Breast epithelium (tissue), 4 donors: ENCODE data around the gene OR51D1. TPM values are rescaled to one million over a fixed set of nuclear protein-coding genes. Genes with fewer than 3 reads are reported as not detected.

Source experiments
- DNase-seq, 2 donors: peaks; one replicate each; pipeline ENCODE4 v3.0.0-alpha.2; 2019; ENCODE audit warnings: low spot score in 2 of 2
- H3K27ac ChIP-seq, 2 donors: fragments of 200-600 bp; sonication (generic) in 1 of 2; one replicate each; pipeline ENCODE4 v1.5.1; 2016 to 2019; ENCODE audit warnings: mild to moderate bottlenecking in 1 of 2
- H3K27me3 ChIP-seq, 2 donors: fragments of 200-600 bp; sonication (generic) in 1 of 2; one replicate each; pipeline versions ENCODE4 v1.5.1 to v1.6.0; 2017 to 2019; ENCODE audit warnings: control low read depth in 1 of 2, mild to moderate bottlenecking in 1 of 2
- H3K36me3 ChIP-seq: fragments of 200-600 bp; one replicate; pipeline ENCODE4 v1.5.1; 2019
- H3K4me1 ChIP-seq, 2 donors: fragments of 200-600 bp; sonication (generic); one replicate each; pipeline ENCODE4 v1.5.1; 2016 to 2019; ENCODE audit warnings: control low read depth in 1 of 2
- H3K4me3 ChIP-seq, 3 donors: fragments of 200-600 bp; sonication (generic); 1 replicate in 2 of 3; 2 replicates in 1 of 3; pipeline ENCODE4 v1.5.1; 2016 to 2019; ENCODE audit warnings: mild to moderate bottlenecking in 3 of 3, moderate library complexity in 2 of 3
- H3K9me3 ChIP-seq, 2 donors: fragments of 200-600 bp; sonication (generic) in 1 of 2; one replicate each; pipeline ENCODE4 v1.5.1; 2016 to 2019; ENCODE audit warnings: control low read depth in 1 of 2
- CTCF ChIP-seq, 3 donors: fragments of 450-650 bp; IDR thresholded peaks; one replicate each; pipeline ENCODE4 v1.5.1; 2016 to 2017; ENCODE audit warnings: antibody characterized with exemption in 3 of 3, mild to moderate bottlenecking in 3 of 3, moderate library complexity in 3 of 3
- POLR2A ChIP-seq: fragments of 450-650 bp; IDR thresholded peaks from one replicate; pipeline ENCODE4 v1.6.1; 2016; ENCODE audit warnings: antibody characterized with exemption, mild to moderate bottlenecking, moderate library complexity
- POLR2AphosphoS5 ChIP-seq, 3 donors: sonication (generic); formaldehyde crosslinking; IDR thresholded peaks; one replicate each; pipeline ENCODE4 v1.6.1; 2017; ENCODE audit warnings: antibody characterized with exemption in 3 of 3
- intact Hi-C: fragments of 100-400 bp; cut with DNase I; formaldehyde crosslinking; loops from one replicate; pipeline ENCODE4 v1.15.1; 2023; ENCODE audit warnings: low total_unique reads
- total RNA-seq, 3 donors: library from RNA; depleted of rRNA; stranded (reverse); fragments of >200 nt; gene quantifications; one replicate each; pipeline ENCODE4 v1.1.0, GENCODE V29; 2016

The OR51D1 gene
- total RNA-seq, 3 donors from 2014 or later, result not detected

DNA sequence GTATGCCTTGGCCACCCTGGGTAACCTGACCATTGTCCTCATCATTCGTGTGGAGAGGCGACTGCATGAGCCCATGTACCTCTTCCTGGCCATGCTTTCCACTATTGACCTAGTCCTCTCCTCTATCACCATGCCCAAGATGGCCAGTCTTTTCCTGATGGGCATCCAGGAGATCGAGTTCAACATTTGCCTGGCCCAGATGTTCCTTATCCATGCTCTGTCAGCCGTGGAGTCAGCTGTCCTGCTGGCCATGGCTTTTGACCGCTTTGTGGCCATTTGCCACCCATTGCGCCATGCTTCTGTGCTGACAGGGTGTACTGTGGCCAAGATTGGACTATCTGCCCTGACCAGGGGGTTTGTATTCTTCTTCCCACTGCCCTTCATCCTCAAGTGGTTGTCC lies 2.7 kb downstream of the OR51D1 start:
- no peak overlapping the region for H3K27ac ChIP-seq
- TF ChIP-seq POLR2AphosphoS5 (IDR thresholded peaks at IDR 0.05) (no peak), CTCF (IDR thresholded peaks at IDR 0.05) (no peak), POLR2A (no peak)
- intact Hi-C loops, result no loop called here

DNA sequence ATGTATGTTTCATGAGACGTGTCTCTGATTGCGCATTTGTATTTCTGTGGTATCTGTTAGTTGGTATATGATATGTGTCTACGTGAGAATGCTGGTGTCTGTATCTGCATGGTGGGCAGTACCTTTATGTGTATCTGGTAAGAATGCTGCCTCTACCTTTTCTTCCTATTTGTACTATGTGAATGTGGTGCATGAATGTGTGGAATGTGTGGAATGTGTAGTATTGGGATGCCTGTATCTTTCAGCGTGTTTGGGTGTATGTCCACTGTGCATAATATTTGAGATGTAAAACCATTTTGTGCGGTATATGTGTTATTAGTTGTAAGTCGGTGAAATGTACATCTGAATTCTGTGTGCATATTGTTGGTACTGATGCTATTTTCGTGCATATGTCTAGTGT lies 4.2 kb downstream of the OR51D1 start:
- TF ChIP-seq POLR2AphosphoS5 (IDR thresholded peaks at IDR 0.05) (no peak), CTCF (IDR thresholded peaks at IDR 0.05) (no peak), POLR2A (no peak)

More for the DNA sequence above, 2.7 kb downstream of the OR51D1 start:
- H3K27me3 ChIP-seq, result peaks cover 0 to 12% of the 10 kb centered on the region in 2 donors
- no peaks in the 10 kb centered on the region for H3K4me1 ChIP-seq
- H3K36me3 ChIP-seq, result no peaks in the 10 kb centered on the region
- no peaks in the 10 kb centered on the region for H3K9me3 ChIP-seq
- DNase-seq, result no peak
- no peak overlapping the region for H3K4me3 ChIP-seq

DNA sequence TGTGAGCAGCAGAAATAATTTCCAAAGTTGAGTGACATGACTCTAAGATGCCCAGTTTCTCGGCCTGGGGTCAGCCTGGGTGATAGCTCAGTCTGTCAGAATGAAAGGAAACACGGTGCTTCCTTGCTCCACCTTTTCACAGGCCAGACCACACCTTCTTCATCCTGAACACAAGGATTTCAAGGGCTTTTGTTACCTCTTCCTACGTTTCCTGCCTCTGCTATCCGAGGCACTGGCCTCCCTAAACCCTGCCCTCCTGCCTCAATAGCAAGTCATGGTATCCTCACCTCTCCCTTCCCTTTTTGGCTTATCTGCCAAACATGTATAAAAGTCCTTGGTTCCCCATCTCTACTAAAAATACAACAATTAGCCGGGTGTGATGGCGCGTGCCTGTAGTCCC lies 4.8 kb downstream of the OR51D1 start:
- Histone ChIP-seq H3K27ac (no peak overlapping the region), H3K4me3 (no peak overlapping the region), H3K36me3 (no peaks in the 10 kb centered on the region), H3K9me3 (no peaks in the 10 kb centered on the region), H3K27me3 (peaks cover 0 to 8% of the 10 kb centered on the region in 2 donors), H3K4me1 (no peaks in the 10 kb centered on the region)
- no peak for TF ChIP-seq POLR2A
- no peak for TF ChIP-seq CTCF (IDR thresholded peaks at IDR 0.05)
- TF ChIP-seq POLR2AphosphoS5 (IDR thresholded peaks at IDR 0.05), result no peak
- no peak for DNase-seq
- intact Hi-C loops, result no loop called here

More for the DNA sequence above, 4.2 kb downstream of the OR51D1 start:
- intact Hi-C loops, result no loop called here
- DNase-seq, result no peak
- H3K4me1 ChIP-seq, result no peaks in the 10 kb centered on the region
- H3K27ac ChIP-seq, result no peak overlapping the region
- peaks cover 0 to 8% of the 10 kb centered on the region in 2 donors for H3K27me3 ChIP-seq
- no peak overlapping the region for H3K4me3 ChIP-seq
- no peaks in the 10 kb centered on the region for H3K9me3 ChIP-seq
- no peaks in the 10 kb centered on the region for H3K36me3 ChIP-seq

- Histone ChIP-seq H3K4me1 (no peaks in the 10 kb centered on the region), H3K9me3 (no peaks in the 10 kb centered on the region), H3K36me3 (no peaks in the 10 kb centered on the region), H3K27ac (no peak overlapping the region), H3K4me3 (no peak overlapping the region), H3K27me3 (no peaks in the 10 kb centered on the region)
- TF ChIP-seq POLR2A, result no peak
- no peak for TF ChIP-seq POLR2AphosphoS5 (IDR thresholded peaks at IDR 0.05)
- no peak for TF ChIP-seq CTCF (IDR thresholded peaks at IDR 0.05)
- DNase-seq, result no peak
- intact Hi-C loops, result loop anchor here (1.0 kb wide), 1 partner anchor 40 kb away; no protein-coding TSS in a partner anchor
These were observed 5.8 kb downstream of the OR51D1 start for GRCh38 chr11:4643076-4643475.

- Histone ChIP-seq H3K9me3 (no peaks in the 10 kb centered on the region), H3K27ac (no peak within 1 kb of the TSS), H3K36me3 (no peaks in the 10 kb centered on the region), H3K4me3 (no peak within 1 kb of the TSS), H3K27me3 (no peaks in the 10 kb centered on the region), H3K4me1 (no peaks in the 10 kb centered on the region)
- no peak for DNase-seq
- intact Hi-C loops, result loop anchor here (1.0 kb wide), 1 partner anchor 40 kb away; no protein-coding TSS in a partner anchor
- no peak for TF ChIP-seq CTCF (IDR thresholded peaks at IDR 0.05)
- no peak for TF ChIP-seq POLR2A
- no peak for TF ChIP-seq POLR2AphosphoS5 (IDR thresholded peaks at IDR 0.05)
These were observed 6.4 kb downstream of the OR51D1 start, which contains the start of gene OR51E1 for GRCh38 chr11:4643682-4644081. TSS of gene OR51E1 (plus strand) at chr11:4643982. CDS start at chr11:4652527, 8,545 bp downstream.
